OCI-LY7 (cell line): ENCODE results near the gene KCNIP4.

ENCODE experiments used
- EZH2phosphoT487 ChIP-seq: fragments of 200-600 bp; sonication (generic); IDR thresholded peaks from 2 replicates; pipeline ENCODE4 v1.6.1; 2018; ENCODE audit warnings: low read depth, borderline replicate concordance, mild to moderate bottlenecking, mixed run types, antibody characterized with exemption, low read length, moderate library complexity, mixed read lengths
- TF ChIP-seq, protein P1 (sequence below): fragments of 200-600 bp; sonication (generic); conservative IDR thresholded peaks from 2 replicates; pipeline ENCODE4 v1.5.1; 2014; ENCODE audit warnings: mild to moderate bottlenecking, antibody characterized with exemption, low read length, moderate library complexity, mixed read lengths

GRCh38 chr4:21765810-21766407, 182.7 kb downstream of the KCNIP4 start:
- TF ChIP-seq, protein P1, sequence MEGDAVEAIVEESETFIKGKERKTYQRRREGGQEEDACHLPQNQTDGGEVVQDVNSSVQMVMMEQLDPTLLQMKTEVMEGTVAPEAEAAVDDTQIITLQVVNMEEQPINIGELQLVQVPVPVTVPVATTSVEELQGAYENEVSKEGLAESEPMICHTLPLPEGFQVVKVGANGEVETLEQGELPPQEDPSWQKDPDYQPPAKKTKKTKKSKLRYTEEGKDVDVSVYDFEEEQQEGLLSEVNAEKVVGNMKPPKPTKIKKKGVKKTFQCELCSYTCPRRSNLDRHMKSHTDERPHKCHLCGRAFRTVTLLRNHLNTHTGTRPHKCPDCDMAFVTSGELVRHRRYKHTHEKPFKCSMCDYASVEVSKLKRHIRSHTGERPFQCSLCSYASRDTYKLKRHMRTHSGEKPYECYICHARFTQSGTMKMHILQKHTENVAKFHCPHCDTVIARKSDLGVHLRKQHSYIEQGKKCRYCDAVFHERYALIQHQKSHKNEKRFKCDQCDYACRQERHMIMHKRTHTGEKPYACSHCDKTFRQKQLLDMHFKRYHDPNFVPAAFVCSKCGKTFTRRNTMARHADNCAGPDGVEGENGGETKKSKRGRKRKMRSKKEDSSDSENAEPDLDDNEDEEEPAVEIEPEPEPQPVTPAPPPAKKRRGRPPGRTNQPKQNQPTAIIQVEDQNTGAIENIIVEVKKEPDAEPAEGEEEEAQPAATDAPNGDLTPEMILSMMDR: peak; percentile 85
- no peak for TF ChIP-seq EZH2phosphoT487
